Panc1 (cell line): ENCODE measurements around the gene RASSF5. TPM values are rescaled to one million over a fixed set of nuclear protein-coding genes. Genes with fewer than 3 reads are reported as not detected.

ENCODE experiments used
- ATAC-seq: fragments of 200-7000 bp; cut with Tn5 transposase; 2 replicates; pipeline ENCODE4 v1.9.1; 2020; ENCODE audit warnings: mild to moderate bottlenecking, moderate library complexity
- BruUV-seq: library from RNA; stranded (reverse); fragments of 400-500 nt; replicated peaks from 2 replicates; lab custom pipeline; 2021; lab: Mats Ljungman, UMichigan
- CTCF ChIA-PET: fragments of 300-600 bp; sonication (Branson Sonifier 250); formaldehyde crosslinking; loops from one replicate; lab custom pipeline; 2022; ENCODE audit warnings: antibody characterized with exemption; lab: Charles Lee
- POLR2A ChIA-PET: fragments of 300-600 bp; sonication (Branson Sonifier 250); formaldehyde crosslinking; loops from one replicate; lab custom pipeline; 2022; ENCODE audit warnings: antibody characterized with exemption; lab: Charles Lee
- DNase-seq: peaks from one replicate; pipeline ENCODE4 v3.0.0-alpha.2; 2010; ENCODE audit warnings: low read depth, low spot score
- H3K27ac ChIP-seq: 2 replicates; pipeline ENCODE4 v1.5.1; 2011; ENCODE audit warnings: mild to moderate bottlenecking, low read length, inconsistent platforms
- H3K27me3 ChIP-seq: fragments of 200-500 bp; sonication (Bioruptor generic); 2 replicates; pipeline ENCODE4 v1.6.0; 2014; ENCODE audit warnings: low read length, inconsistent platforms; ENCODE audit not compliant: control insufficient read depth, insufficient read depth
- H3K36me3 ChIP-seq: fragments of 200-500 bp; sonication (Bioruptor generic); 2 replicates; pipeline ENCODE4 v1.5.1; 2014; ENCODE audit warnings: inconsistent platforms, mild to moderate bottlenecking, low read length, moderate library complexity; ENCODE audit not compliant: control insufficient read depth, insufficient read depth
- H3K4me1 ChIP-seq: 2 replicates; pipeline ENCODE4 v1.5.1; 2011; ENCODE audit warnings: inconsistent platforms, mild to moderate bottlenecking, low read length, moderate library complexity; ENCODE audit not compliant: control insufficient read depth, insufficient read depth
- H3K4me3 ChIP-seq, 2 experiments: 2 replicates each; pipeline ENCODE4 v1.5.1; 2011 to 2012; ENCODE audit warnings: low read depth in 2 of 2, low read length in 2 of 2, mild to moderate bottlenecking in 2 of 2, inconsistent platforms in 1 of 2, moderate library complexity in 1 of 2
- H3K9me3 ChIP-seq: fragments of 200-500 bp; sonication (Bioruptor generic); 2 replicates; pipeline ENCODE4 v1.5.1; 2014; ENCODE audit warnings: low read depth, mild to moderate bottlenecking, inconsistent platforms, low read length, moderate library complexity; ENCODE audit not compliant: control insufficient read depth, insufficient read depth
- POLR2AphosphoS5 ChIP-seq: IDR thresholded peaks from 2 replicates; pipeline ENCODE4 v1.6.1; 2012; ENCODE audit warnings: mild to moderate bottlenecking, low read depth, low read length, moderate library complexity
- SIN3A ChIP-seq: IDR thresholded peaks from 2 replicates; pipeline ENCODE4 v1.6.1; 2012; ENCODE audit warnings: low read depth, mild to moderate bottlenecking, low read length, moderate library complexity, borderline replicate concordance; ENCODE audit not compliant: insufficient read depth
- TCF7L2 ChIP-seq: IDR thresholded peaks from 2 replicates; pipeline ENCODE4 v1.6.1; 2011; ENCODE audit warnings: mild to moderate bottlenecking, low read depth, low read length, inconsistent platforms
- in situ Hi-C: cut with HindIII; loops from 2 replicates; pipeline ENCODE4 v1.10.0; 2016; ENCODE audit warnings: low sequenced_read_pairs, low pct_unique_long_range_greater_than_20kb
- intact Hi-C: fragments of 100-400 bp; cut with micrococcal nuclease; formaldehyde crosslinking; loops from one replicate; pipeline ENCODE4 v1.10.0; 2022; ENCODE audit not compliant: unreplicated experiment
- total RNA-seq: library from RNA; stranded (reverse); gene quantifications from one replicate; pipeline ENCODE4 v1.2.1, GENCODE V29; 2021; ENCODE audit not compliant: unreplicated experiment
- TF ChIP-seq, protein P1 (sequence below): fragments of 450-650 bp; IDR thresholded peaks from 2 replicates; pipeline ENCODE4 v1.5.1; 2017; ENCODE audit warnings: mild to moderate bottlenecking
- TF ChIP-seq, protein P2 (sequence below), 2 experiments: IDR thresholded peaks; 2 replicates each; pipeline ENCODE4 v1.6.1; 2011 to 2012; ENCODE audit warnings: low read depth in 2 of 2, control low read depth in 1 of 2, low read length in 1 of 2, mild to moderate bottlenecking in 1 of 2, moderate library complexity in 1 of 2; ENCODE audit not compliant: insufficient read depth in 1 of 2

The RASSF5 gene
- total RNA-seq, 1 experiment from 2014 or later: 1.6 TPM

DNA sequence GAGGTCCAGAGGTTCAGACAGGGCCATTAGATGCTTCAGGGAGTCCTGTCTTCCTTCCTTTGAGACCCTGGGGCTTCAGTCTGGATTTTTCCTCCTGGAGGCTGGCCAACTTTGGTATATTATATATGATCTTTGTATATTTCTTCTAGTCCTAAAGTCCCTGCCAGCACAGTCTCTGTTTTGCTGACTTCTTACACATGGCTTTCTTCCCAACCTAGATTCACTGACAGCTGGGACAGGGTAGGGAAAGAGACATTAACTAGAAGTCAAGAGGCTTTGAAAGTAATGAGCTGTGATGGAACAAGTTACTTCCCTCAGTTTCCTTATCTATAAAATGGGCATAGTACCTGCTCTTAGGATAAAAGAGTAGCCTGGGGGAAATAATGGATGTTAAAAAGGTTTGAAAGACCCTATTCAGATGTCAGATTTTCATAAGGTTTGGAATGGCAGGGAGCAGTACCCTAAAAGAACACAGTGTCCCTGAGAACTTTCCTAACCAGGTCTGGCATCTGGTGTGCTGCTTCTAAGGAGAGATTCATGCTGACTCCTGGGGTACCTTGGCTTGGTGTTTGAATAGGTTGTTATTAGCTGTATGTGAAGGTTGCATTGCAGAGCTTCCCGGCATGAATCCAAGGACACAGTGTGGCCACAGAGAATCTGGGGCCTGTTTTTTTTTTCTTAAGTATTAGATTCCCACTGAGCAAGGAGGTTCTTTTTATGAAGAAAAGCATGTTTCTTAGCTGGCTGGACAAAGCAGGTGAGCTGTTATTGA lies 47.6 kb downstream of the RASSF5 start:
- no peak overlapping the region for H3K4me3 ChIP-seq
- no peak overlapping the region for H3K27ac ChIP-seq
- ChIA-PET POLR2A (interaction anchor here (0.6 kb wide), 1 partner anchor 478 kb away, joined by 14 read pairs; no protein-coding TSS in a partner anchor), CTCF (no interaction called here)
- H3K36me3 ChIP-seq: no peaks in the 10 kb centered on the region
- TF ChIP-seq, protein P1, sequence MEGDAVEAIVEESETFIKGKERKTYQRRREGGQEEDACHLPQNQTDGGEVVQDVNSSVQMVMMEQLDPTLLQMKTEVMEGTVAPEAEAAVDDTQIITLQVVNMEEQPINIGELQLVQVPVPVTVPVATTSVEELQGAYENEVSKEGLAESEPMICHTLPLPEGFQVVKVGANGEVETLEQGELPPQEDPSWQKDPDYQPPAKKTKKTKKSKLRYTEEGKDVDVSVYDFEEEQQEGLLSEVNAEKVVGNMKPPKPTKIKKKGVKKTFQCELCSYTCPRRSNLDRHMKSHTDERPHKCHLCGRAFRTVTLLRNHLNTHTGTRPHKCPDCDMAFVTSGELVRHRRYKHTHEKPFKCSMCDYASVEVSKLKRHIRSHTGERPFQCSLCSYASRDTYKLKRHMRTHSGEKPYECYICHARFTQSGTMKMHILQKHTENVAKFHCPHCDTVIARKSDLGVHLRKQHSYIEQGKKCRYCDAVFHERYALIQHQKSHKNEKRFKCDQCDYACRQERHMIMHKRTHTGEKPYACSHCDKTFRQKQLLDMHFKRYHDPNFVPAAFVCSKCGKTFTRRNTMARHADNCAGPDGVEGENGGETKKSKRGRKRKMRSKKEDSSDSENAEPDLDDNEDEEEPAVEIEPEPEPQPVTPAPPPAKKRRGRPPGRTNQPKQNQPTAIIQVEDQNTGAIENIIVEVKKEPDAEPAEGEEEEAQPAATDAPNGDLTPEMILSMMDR: no peak
- no peak for TF ChIP-seq TCF7L2
- no peak for TF ChIP-seq POLR2AphosphoS5
- TF ChIP-seq SIN3A: no peak
- TF ChIP-seq, protein P2, sequence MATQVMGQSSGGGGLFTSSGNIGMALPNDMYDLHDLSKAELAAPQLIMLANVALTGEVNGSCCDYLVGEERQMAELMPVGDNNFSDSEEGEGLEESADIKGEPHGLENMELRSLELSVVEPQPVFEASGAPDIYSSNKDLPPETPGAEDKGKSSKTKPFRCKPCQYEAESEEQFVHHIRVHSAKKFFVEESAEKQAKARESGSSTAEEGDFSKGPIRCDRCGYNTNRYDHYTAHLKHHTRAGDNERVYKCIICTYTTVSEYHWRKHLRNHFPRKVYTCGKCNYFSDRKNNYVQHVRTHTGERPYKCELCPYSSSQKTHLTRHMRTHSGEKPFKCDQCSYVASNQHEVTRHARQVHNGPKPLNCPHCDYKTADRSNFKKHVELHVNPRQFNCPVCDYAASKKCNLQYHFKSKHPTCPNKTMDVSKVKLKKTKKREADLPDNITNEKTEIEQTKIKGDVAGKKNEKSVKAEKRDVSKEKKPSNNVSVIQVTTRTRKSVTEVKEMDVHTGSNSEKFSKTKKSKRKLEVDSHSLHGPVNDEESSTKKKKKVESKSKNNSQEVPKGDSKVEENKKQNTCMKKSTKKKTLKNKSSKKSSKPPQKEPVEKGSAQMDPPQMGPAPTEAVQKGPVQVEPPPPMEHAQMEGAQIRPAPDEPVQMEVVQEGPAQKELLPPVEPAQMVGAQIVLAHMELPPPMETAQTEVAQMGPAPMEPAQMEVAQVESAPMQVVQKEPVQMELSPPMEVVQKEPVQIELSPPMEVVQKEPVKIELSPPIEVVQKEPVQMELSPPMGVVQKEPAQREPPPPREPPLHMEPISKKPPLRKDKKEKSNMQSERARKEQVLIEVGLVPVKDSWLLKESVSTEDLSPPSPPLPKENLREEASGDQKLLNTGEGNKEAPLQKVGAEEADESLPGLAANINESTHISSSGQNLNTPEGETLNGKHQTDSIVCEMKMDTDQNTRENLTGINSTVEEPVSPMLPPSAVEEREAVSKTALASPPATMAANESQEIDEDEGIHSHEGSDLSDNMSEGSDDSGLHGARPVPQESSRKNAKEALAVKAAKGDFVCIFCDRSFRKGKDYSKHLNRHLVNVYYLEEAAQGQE (IDR thresholded peaks at IDR 0.05; ENCODE audit: insufficient read depth in 1 of 2, low read depth in 2 of 2, low read length in 1 of 2): no peak
- in situ Hi-C loops (no loop called here), intact Hi-C loops (no loop called here)
- BruUV-seq: no TSS peak
- DNase-seq (no peak), ATAC-seq (no peak)
- peaks cover 6% of the 10 kb centered on the region; the same call in 1 of the 2 replicates for H3K27me3 ChIP-seq
- H3K4me1 ChIP-seq: peaks cover 4% of the 10 kb centered on the region; the same call in 1 of the 2 replicates
- no peaks in the 10 kb centered on the region for H3K9me3 ChIP-seq

DNA sequence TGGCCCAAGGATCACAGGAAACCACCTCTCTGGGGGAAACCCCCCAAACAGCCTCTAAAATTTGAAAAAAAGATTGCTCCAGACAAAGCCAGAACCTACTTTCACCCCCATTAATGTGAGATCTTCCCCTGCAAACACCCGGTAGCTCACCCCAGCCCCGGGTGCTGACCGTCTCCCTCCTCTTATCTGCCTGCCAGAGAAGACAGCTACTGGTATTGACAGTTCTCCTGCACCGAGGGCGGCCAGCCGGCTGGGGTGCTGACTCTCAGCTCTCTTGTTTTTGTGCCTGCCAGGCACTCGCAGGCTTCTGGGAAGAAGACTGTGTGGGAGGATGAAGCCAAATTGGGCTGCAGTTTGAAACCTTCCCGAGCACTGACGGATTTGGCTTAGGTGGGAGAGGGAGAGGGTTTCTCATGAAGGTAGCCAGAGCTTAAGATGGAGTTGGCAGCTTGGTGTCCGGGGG lies 48.2 kb downstream of the RASSF5 start:
- Histone ChIP-seq H3K9me3 (no peaks in the 10 kb centered on the region), H3K27ac (no peak overlapping the region), H3K27me3 (peaks cover 4% of the 10 kb centered on the region; the same call in 1 of the 2 replicates), H3K36me3 (no peaks in the 10 kb centered on the region), H3K4me1 (peaks cover 4% of the 10 kb centered on the region; the same call in 1 of the 2 replicates), H3K4me3 (no peak overlapping the region)
- ChIA-PET CTCF (interaction anchor here (1.1 kb wide), 1 partner anchor 57 kb away, joined by 4 read pairs; the partner anchor contains the start of gene EIF2D), POLR2A (interaction anchor here (0.6 kb wide), 1 partner anchor 478 kb away, joined by 14 read pairs; no protein-coding TSS in a partner anchor)
- DNase-seq: no peak
- in situ Hi-C loops: no loop called here
- ATAC-seq: no peak
- intact Hi-C loops: no loop called here
- TF ChIP-seq, protein P1: no peak
- TF ChIP-seq POLR2AphosphoS5: no peak
- no TSS peak for BruUV-seq
